HCT116 (cell line): ENCODE data around the gene DNAJC18. TPM values are rescaled to one million over a fixed set of nuclear protein-coding genes. Genes with fewer than 3 reads are reported as not detected.

Experiments used
- ATAC-seq: fragments of 200-7000 bp; cut with Tn5 transposase; 2 replicates; pipeline ENCODE4 v1.9.1; 2020; ENCODE audit warnings: mild to moderate bottlenecking, moderate library complexity
- BruUV-seq: library from RNA; stranded (reverse); fragments of 400-500 nt; replicated peaks from 2 replicates; lab custom pipeline; 2021; lab: Mats Ljungman, UMichigan
- CTCF ChIA-PET: fragments of 300-600 bp; sonication (Branson Sonifier 250); formaldehyde crosslinking; loops from one replicate; lab custom pipeline; 2021; ENCODE audit warnings: antibody characterized with exemption; lab: Charles Lee
- POLR2A ChIA-PET: fragments of 300-600, 350-600 bp; sonication (Branson Sonifier 250); formaldehyde crosslinking; loops from one replicate; lab custom pipeline; 2021; ENCODE audit warnings: antibody characterized with exemption; lab: Charles Lee
- RAD21 ChIA-PET, 2 experiments: fragments of 300-600 bp; sonication (Branson Sonifier 250); formaldehyde crosslinking; loops; one replicate each; lab custom pipeline; 2023; ENCODE audit warnings: low total read pairs in 2 of 2; ENCODE audit not compliant: uncharacterized antibody in 2 of 2, unreplicated experiment in 2 of 2, low non-redundant PET in 1 of 2; lab: Charles Lee
- DNase-seq: peaks from one replicate; pipeline ENCODE4 v3.0.0-alpha.2; 2010; ENCODE audit warnings: low read depth, low spot score
- H2AFZ ChIP-seq: fragments of 200-600 bp; shearing (Covaris generic), sonication (generic); 2 replicates; pipeline ENCODE4 v1.6.1; 2017; ENCODE audit warnings: low read depth, mixed run types, mixed read lengths, antibody characterized with exemption, low read length; ENCODE audit not compliant: poor library complexity, severe bottlenecking
- H3K27ac ChIP-seq: 2 replicates; pipeline ENCODE4 v1.5.1; 2012; ENCODE audit warnings: low read depth, low read length
- H3K27me3 ChIP-seq: fragments of 200-600 bp; sonication (generic); 2 replicates; pipeline ENCODE4 v1.6.1; 2016; ENCODE audit warnings: mixed run types, low read length, mixed read lengths; ENCODE audit not compliant: insufficient read depth
- H3K36me3 ChIP-seq, 2 experiments: fragments of 200-500 bp in 1 of 2; fragments of 200-600 bp in 1 of 2; sonication (Bioruptor generic) in 1 of 2; sonication (generic) in 1 of 2; 2 replicates each; pipeline versions ENCODE4 v1.5.1 to v1.6.1; 2014 to 2016; ENCODE audit warnings: low read length in 2 of 2, inconsistent platforms in 1 of 2, mixed read lengths in 1 of 2, mixed run types in 1 of 2; ENCODE audit not compliant: insufficient read depth in 2 of 2, control insufficient read depth in 1 of 2
- H3K4me1 ChIP-seq, 2 experiments: fragments of 200-600 bp in 1 of 2; sonication (generic) in 1 of 2; 2 replicates each; pipeline versions ENCODE4 v1.5.1 to v1.6.1; 2012 to 2017; ENCODE audit warnings: low read length in 2 of 2, inconsistent platforms in 1 of 2, mild to moderate bottlenecking in 1 of 2, mixed read lengths in 1 of 2, mixed run types in 1 of 2, moderate library complexity in 1 of 2; ENCODE audit not compliant: insufficient read depth in 2 of 2, control insufficient read depth in 1 of 2
- H3K4me2 ChIP-seq: fragments of 200-600 bp; sonication (generic); 2 replicates; pipeline ENCODE4 v1.6.1; 2017; ENCODE audit warnings: mixed run types, low read length, mixed read lengths
- H3K4me3 ChIP-seq, 2 experiments: fragments of 200-600 bp in 1 of 2; sonication (generic) in 1 of 2; replicated peaks in 1 of 2; 2 replicates each; pipeline ENCODE4 v1.5.1; 2011 to 2016; ENCODE audit warnings: low read length in 2 of 2, control low read depth in 1 of 2, low read depth in 1 of 2, mild to moderate bottlenecking in 1 of 2, mixed read lengths in 1 of 2, mixed run types in 1 of 2
- H3K79me2 ChIP-seq: fragments of 200-600 bp; sonication (generic); 2 replicates; pipeline ENCODE4 v1.6.1; 2017; ENCODE audit warnings: mild to moderate bottlenecking, mixed run types, low read length, moderate library complexity, mixed read lengths; ENCODE audit not compliant: insufficient read depth
- H3K9ac ChIP-seq: fragments of 200-600 bp; sonication (generic); 2 replicates; pipeline ENCODE4 v1.6.1; 2016; ENCODE audit warnings: low read length, mixed read lengths
- H3K9me2 ChIP-seq: fragments of 200-600 bp; sonication (generic), shearing (Covaris generic); 2 replicates; pipeline ENCODE4 v1.6.1; 2017; ENCODE audit warnings: mixed run types, mild to moderate bottlenecking, moderate library complexity; ENCODE audit not compliant: insufficient read depth
- H3K9me3 ChIP-seq, 2 experiments: fragments of 200-500 bp in 1 of 2; fragments of 200-600 bp in 1 of 2; sonication (Bioruptor generic) in 1 of 2; sonication (generic) in 1 of 2; 2 replicates each; pipeline ENCODE4 v1.6.1; 2014 to 2017; ENCODE audit warnings: low read length in 2 of 2, mixed read lengths in 2 of 2, inconsistent platforms in 1 of 2, low read depth in 1 of 2, mild to moderate bottlenecking in 1 of 2, mixed run types in 1 of 2, moderate library complexity in 1 of 2; ENCODE audit not compliant: control insufficient read depth in 1 of 2, insufficient read depth in 1 of 2
- H4K20me1 ChIP-seq: fragments of 200-600 bp; sonication (generic), shearing (Covaris generic); 2 replicates; pipeline ENCODE4 v1.6.1; 2017; ENCODE audit warnings: mixed run types, mild to moderate bottlenecking, moderate library complexity; ENCODE audit not compliant: insufficient read depth
- EGR1 ChIP-seq: IDR thresholded peaks from 2 replicates; pipeline ENCODE4 v1.6.1; 2012; ENCODE audit warnings: low read depth
- ELF1 ChIP-seq: IDR thresholded peaks from 2 replicates; pipeline ENCODE4 v1.6.1; 2012; ENCODE audit warnings: low read depth, borderline replicate concordance
- EZH2 ChIP-seq: fragments of 200-600 bp; sonication (generic); IDR thresholded peaks from 2 replicates; pipeline ENCODE4 v1.6.1; 2017; ENCODE audit warnings: antibody characterized with exemption, mixed run types
- EZH2phosphoT487 ChIP-seq: fragments of 200-600 bp; IDR thresholded peaks from 2 replicates; pipeline ENCODE4 v1.6.1; 2018; ENCODE audit warnings: antibody characterized with exemption, borderline replicate concordance
- FOSL1 ChIP-seq: IDR thresholded peaks from 2 replicates; pipeline ENCODE4 v1.6.1; 2012; ENCODE audit warnings: low read depth
- JUND ChIP-seq: IDR thresholded peaks from 2 replicates; pipeline ENCODE4 v1.6.1; 2012
- POLR2A ChIP-seq: IDR thresholded peaks from 2 replicates; pipeline ENCODE4 v1.7.0; 2011; ENCODE audit warnings: borderline replicate concordance; ENCODE audit not compliant: insufficient read depth, insufficient read length; ENCODE audit errors: extremely low read depth
- POLR2AphosphoS5 ChIP-seq: IDR thresholded peaks from 2 replicates; pipeline ENCODE4 v1.6.1; 2011; ENCODE audit warnings: mild to moderate bottlenecking, low read depth, low read length, moderate library complexity
- SIN3A ChIP-seq: IDR thresholded peaks from 2 replicates; pipeline ENCODE4 v1.6.1; 2012; ENCODE audit warnings: low read depth
- TCF7L2 ChIP-seq: IDR thresholded peaks from 2 replicates; pipeline ENCODE4 v1.7.0; 2011; ENCODE audit warnings: borderline replicate concordance, inconsistent platforms; ENCODE audit not compliant: insufficient read depth, insufficient read length; ENCODE audit errors: extremely low read depth
- ZFX ChIP-seq: fragments of 450-650 bp; IDR thresholded peaks from 2 replicates; pipeline ENCODE4 v1.6.1; 2017
- ZNF274 ChIP-seq: fragments of 200-500 bp; sonication (Bioruptor generic); IDR thresholded peaks from 2 replicates; pipeline ENCODE4 v1.6.1; 2014; ENCODE audit warnings: mild to moderate bottlenecking, low read depth, low read length, inconsistent platforms
- intact Hi-C: fragments of 100-400 bp; cut with micrococcal nuclease; formaldehyde crosslinking; loops from 2 replicates; pipeline ENCODE4 v1.10.0; 2022
- total RNA-seq: library from RNA; stranded (reverse); gene quantifications from one replicate; pipeline ENCODE4 v1.2.1, GENCODE V29; 2021; ENCODE audit not compliant: unreplicated experiment
- TF ChIP-seq, protein P1 (sequence below): IDR thresholded peaks from 2 replicates; pipeline ENCODE4 v1.6.1; 2012; ENCODE audit warnings: low read depth
- TF ChIP-seq, protein P2 (sequence below), 3 experiments: fragments of 200-600 bp in 1 of 3; sonication (generic) in 1 of 3; IDR thresholded peaks in 2 of 3; conservative IDR thresholded peaks in 1 of 3; 2 replicates each; pipeline ENCODE4 v1.5.1; 2012 to 2017; ENCODE audit warnings: low read depth in 2 of 3, low read length in 2 of 3, antibody characterized with exemption in 1 of 3, borderline replicate concordance in 1 of 3, control low read depth in 1 of 3, mild to moderate bottlenecking in 1 of 3, mixed read lengths in 1 of 3, mixed run types in 1 of 3, moderate library complexity in 1 of 3; ENCODE audit not compliant: insufficient read depth in 1 of 3
- TF ChIP-seq, protein P3 (sequence below): IDR thresholded peaks from 2 replicates; pipeline ENCODE4 v1.6.1; 2012

DNAJC18 gene
- total RNA-seq, 1 experiment from 2014 or later = 5.7 TPM

DNA sequence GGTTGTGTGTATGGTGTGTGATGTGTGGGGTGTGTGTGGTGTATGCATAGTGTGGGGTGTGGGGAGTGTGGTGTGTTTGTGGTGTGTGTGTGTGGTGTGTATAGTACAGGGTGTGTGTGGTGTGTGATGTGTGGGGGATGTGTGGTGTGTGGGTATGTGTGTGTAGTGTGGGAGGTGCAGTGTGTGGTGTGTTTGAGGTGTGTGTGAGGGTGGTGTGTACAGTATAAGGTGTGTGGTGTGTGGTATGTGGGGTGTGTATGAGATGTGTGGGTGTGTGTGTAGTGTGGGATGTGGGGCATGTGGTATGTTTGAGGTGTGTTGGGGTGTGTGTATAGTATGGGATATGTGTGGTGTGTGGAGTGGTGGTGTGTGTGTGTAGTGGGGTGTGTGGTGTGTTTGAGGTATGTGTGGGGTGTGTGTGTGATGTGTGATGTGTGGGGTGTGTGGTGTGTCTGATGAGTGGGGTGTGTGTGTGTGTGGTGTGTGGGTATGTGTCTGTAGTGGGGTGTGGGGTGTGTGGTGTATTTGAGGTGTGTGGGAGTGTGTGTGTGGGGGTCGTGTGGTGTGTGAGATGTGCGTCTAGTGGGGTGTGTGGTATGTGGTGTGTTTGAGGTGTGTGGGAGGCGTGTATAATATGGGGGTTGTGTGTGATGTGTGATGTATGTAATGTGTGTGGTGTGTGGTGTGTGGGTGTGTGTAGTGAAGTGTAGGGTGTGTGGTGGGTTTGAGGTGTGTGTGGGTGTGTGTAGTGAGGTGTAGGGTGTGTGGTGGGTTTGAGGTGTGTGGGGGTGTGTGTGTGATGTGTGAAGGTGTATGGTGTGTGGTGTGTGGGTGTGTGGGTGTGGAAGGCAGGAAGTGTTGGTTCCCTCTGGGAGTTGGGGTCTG lies 14.6 kb upstream of the DNAJC18 start (continued):
- TF ChIP-seq, protein P1, sequence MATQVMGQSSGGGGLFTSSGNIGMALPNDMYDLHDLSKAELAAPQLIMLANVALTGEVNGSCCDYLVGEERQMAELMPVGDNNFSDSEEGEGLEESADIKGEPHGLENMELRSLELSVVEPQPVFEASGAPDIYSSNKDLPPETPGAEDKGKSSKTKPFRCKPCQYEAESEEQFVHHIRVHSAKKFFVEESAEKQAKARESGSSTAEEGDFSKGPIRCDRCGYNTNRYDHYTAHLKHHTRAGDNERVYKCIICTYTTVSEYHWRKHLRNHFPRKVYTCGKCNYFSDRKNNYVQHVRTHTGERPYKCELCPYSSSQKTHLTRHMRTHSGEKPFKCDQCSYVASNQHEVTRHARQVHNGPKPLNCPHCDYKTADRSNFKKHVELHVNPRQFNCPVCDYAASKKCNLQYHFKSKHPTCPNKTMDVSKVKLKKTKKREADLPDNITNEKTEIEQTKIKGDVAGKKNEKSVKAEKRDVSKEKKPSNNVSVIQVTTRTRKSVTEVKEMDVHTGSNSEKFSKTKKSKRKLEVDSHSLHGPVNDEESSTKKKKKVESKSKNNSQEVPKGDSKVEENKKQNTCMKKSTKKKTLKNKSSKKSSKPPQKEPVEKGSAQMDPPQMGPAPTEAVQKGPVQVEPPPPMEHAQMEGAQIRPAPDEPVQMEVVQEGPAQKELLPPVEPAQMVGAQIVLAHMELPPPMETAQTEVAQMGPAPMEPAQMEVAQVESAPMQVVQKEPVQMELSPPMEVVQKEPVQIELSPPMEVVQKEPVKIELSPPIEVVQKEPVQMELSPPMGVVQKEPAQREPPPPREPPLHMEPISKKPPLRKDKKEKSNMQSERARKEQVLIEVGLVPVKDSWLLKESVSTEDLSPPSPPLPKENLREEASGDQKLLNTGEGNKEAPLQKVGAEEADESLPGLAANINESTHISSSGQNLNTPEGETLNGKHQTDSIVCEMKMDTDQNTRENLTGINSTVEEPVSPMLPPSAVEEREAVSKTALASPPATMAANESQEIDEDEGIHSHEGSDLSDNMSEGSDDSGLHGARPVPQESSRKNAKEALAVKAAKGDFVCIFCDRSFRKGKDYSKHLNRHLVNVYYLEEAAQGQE = no peak
- TF ChIP-seq TCF7L2 = no peak

DNA sequence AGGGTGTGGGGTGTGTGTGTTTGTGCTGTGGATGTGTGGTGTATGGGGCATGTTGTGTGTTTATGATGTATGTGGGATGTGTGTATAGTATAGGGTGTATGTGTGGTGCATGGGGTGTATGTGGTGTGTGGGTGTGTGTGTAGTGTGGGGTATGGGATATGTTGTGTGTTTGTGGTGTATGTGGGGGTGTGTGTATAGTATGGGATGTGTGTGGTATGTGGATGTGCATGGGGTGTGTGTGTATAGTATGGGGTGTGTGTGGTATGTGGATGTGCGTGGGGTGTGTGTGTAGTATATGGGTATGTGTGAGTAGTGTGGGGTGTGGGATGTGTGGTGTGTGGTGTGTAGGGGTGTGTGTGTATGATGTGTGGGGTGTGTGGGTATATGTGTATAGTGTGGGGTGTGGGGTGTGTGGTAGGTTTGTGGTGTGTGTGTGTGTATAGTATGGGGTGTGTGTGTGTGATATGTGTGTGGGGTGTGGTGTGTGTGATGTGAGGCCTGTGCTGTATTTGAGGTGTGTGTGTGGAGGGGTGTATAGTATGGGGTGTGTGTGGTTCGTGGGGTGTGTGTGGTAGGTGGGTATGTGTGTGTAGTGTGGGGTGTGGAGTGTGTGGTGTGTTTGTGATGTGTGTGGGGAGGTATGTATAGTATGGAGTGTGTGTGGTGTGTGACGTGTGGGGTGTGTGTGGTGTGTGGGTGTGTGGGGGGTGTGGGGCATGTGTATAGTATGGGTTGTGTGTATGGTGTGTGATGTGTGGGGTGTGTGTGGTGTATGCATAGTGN lies 12.7 kb upstream of the DNAJC18 start:
- no TSS peak for BruUV-seq
- H3K9me3 ChIP-seq = no peaks in the 10 kb centered on the region
- CTCF ChIA-PET = no interaction called here

More for the DNA sequence above, 12.7 kb upstream of the DNAJC18 start:
- Histone ChIP-seq H4K20me1 (no peaks in the 10 kb centered on the region), H3K27me3 (no peaks in the 10 kb centered on the region), H2AFZ (no peak overlapping the region), H3K4me1 (no peaks in the 10 kb centered on the region), H3K9ac (no peak overlapping the region), H3K4me2 (no peak overlapping the region), H3K27ac (no peak overlapping the region), H3K4me3 (no peak overlapping the region), H3K36me3 (no peaks in the 10 kb centered on the region), H3K79me2 (no peaks in the 10 kb centered on the region), H3K9me2 (no peaks in the 10 kb centered on the region)
- ATAC-seq (no peak), DNase-seq (no peak)
- ChIA-PET RAD21 (no interaction called here), POLR2A (no interaction called here)
- intact Hi-C loops = no loop called here
- TF ChIP-seq POLR2A (no peak), FOSL1 (no peak), ZNF274 (no peak), ZFX (no peak), SIN3A (no peak), ELF1 (no peak), EGR1 (no peak), EZH2 (no peak), EZH2phosphoT487 (no peak), JUND (no peak), POLR2AphosphoS5 (no peak)
- TF ChIP-seq, protein P2, sequence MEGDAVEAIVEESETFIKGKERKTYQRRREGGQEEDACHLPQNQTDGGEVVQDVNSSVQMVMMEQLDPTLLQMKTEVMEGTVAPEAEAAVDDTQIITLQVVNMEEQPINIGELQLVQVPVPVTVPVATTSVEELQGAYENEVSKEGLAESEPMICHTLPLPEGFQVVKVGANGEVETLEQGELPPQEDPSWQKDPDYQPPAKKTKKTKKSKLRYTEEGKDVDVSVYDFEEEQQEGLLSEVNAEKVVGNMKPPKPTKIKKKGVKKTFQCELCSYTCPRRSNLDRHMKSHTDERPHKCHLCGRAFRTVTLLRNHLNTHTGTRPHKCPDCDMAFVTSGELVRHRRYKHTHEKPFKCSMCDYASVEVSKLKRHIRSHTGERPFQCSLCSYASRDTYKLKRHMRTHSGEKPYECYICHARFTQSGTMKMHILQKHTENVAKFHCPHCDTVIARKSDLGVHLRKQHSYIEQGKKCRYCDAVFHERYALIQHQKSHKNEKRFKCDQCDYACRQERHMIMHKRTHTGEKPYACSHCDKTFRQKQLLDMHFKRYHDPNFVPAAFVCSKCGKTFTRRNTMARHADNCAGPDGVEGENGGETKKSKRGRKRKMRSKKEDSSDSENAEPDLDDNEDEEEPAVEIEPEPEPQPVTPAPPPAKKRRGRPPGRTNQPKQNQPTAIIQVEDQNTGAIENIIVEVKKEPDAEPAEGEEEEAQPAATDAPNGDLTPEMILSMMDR (IDR thresholded peaks at IDR 0.05 in 2 of 3, conservative IDR thresholded peaks at IDR 0.05 in 1 of 3; ENCODE audit: borderline replicate concordance in 1 of 3, insufficient read depth in 1 of 3, low read depth in 2 of 3, low read length in 2 of 3) = no peak
- TF ChIP-seq, protein P3, sequence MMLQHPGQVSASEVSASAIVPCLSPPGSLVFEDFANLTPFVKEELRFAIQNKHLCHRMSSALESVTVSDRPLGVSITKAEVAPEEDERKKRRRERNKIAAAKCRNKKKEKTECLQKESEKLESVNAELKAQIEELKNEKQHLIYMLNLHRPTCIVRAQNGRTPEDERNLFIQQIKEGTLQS = no peak
